GM19351 (cell line): ENCODE results near the gene CRYBB1.

Experiments
- ATAC-seq: cut with Tn5 transposase; IDR thresholded peaks from one replicate; pipeline ENCODE4 v1.9.1; 2021; ENCODE audit warnings: mild to moderate bottlenecking, moderate library complexity; ENCODE audit not compliant: unreplicated experiment

CRYBB1 gene

DNA sequence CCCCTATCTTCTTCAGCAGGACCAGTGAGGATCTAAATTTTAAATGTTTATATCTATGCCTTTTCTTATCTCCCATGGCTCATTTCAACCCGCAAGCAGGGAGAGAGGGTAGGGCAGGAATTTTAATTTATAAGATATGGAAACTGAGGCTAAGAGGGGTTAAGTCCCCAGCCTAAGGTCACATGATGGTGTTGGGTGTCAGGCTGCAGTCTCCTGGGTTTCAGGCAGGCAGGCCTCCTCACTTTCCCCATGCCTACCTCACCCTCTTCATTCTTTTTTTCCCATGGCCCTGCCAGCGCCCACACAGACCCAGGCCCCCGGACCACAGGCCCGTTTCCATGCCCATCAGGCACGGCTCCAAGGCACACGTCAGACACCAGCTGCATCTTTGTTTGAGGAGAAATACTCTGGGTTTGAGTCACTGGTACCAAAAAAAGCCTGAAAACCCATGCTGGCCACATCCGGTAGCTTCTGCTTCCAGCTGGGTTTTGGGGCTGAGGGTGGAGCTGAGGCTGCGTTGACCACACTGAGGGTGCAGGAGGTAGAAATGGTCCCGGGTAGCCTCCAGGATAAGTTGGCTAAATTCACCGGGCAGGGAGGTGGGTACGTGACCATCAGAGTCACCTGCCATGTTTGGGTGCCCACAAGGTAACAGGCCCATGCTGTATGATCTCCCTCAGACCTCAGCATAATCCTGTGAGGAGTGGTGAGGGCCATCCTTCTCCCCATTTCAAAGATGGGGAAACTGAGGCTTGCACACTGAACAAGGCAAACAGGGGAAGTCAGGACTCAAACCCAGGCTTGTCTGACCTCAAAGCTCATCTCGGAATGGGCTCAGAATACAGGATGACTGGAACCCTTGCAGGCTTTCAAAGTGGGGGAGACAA is 7.5 kb downstream of the CRYBB1 start:
- ATAC-seq, result peak; percentile 87

DNA sequence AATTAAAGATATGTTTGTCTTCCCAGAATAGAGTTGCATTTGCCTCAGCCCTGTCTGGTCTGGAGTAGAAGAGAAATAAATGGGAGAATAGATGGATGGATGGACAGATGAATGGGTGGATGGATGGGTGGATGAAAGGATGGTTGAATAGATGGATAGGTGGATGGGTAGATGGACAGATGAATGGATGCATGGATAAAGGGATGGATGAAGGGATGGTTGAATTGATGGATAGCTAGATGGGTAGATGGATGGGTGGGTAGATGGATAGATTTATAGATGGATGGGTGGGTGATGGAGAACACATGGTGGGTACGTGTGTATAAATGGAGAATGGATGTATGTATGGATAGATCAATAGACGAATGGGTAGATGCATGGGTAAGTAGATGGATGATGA is 8.5 kb downstream of the CRYBB1 start:
- ATAC-seq, result no peak

- ATAC-seq, result no peak
These were observed 9.7 kb downstream of the CRYBB1 start for GRCh38 chr22:26608129-26608528.

GRCh38 chr22:26606611-26607010 is 11.2 kb downstream of the CRYBB1 start:
- no peak for ATAC-seq

- ATAC-seq, result no peak
These were observed 13.5 kb downstream of the CRYBB1 start for GRCh38 chr22:26604368-26604767.

DNA sequence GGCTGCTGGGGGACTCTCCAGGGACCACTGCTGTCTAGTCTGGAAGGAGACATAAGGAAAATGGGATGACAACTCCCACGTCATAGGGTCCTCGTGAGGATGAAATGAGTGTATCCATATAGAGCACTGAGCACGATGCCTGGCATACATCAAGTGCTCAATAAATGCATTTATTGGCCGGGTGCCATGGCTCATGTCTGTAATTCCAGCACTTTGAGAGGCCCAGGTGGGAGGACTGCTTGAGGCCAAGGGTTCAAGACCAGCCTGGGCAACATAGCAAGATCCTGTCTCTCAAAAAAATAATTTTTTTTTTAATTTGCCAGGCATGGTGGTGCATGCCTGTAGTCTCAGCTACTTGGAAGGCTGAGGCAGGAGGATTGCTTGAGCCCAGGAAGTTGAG is 15.7 kb downstream of the CRYBB1 start:
- ATAC-seq, result no peak

DNA sequence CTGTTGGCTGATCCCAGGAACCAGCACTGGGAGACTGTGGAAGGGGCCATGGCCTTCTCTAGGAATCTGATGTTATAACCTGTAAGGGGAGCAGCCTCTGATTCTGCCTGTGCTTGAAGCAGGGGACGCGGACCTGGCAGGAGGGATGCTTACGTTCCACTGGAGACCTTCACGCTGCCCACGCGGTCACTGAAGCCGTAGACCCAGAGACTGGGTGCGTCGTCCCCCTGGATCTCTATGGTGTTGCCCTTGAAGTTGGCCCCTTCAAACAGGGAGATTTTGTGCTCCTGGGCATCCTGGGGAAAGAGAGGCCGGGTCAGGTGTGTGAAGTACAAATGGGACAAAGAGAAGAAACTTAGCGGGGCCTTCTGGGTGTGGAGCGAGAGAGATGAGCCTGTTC is 16.1 kb downstream of the CRYBB1 start:
- ATAC-seq, result no peak

GRCh38 chr22:26599505-26599904 is 18.3 kb downstream of the CRYBB1 start:
- ATAC-seq, result no peak

DNA sequence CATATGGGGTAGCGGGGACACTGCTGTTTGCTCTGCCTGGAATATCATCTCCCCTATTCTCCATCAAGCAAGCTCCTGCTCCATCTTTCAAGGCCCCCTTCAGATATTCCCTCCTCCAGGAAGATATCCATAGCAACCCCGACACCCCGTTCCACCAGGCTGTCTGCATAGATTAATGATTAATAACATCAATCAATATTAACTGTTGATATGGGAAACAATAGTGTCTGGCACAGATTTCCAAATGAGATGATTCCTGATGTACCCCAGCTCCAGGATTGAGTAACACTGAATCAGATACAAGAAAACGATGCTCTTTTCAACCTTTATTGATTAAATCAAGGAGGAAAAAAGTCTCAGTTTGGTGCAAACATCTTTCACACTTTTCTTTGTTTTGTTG is 20.3 kb downstream of the CRYBB1 start:
- ATAC-seq, result no peak

- ATAC-seq, result no peak
These were observed 20.8 kb downstream of the CRYBB1 start for GRCh38 chr22:26597026-26597425.

GRCh38 chr22:26593763-26594162 is 24.1 kb downstream of the CRYBB1 start:
- ATAC-seq, result no peak

GRCh38 chr22:26592421-26592891 is 25.4 kb downstream of the CRYBB1 start:
- peak; percentile 70 for ATAC-seq

- ATAC-seq, result peak; percentile 73
These were observed 27.7 kb downstream of the CRYBB1 start, which contains the start of gene TPST2 for GRCh38 chr22:26589845-26590736. TPST2 (minus strand) TSS chr22:26590132; CDS start chr22:26541630, 48,502 bp downstream.

DNA sequence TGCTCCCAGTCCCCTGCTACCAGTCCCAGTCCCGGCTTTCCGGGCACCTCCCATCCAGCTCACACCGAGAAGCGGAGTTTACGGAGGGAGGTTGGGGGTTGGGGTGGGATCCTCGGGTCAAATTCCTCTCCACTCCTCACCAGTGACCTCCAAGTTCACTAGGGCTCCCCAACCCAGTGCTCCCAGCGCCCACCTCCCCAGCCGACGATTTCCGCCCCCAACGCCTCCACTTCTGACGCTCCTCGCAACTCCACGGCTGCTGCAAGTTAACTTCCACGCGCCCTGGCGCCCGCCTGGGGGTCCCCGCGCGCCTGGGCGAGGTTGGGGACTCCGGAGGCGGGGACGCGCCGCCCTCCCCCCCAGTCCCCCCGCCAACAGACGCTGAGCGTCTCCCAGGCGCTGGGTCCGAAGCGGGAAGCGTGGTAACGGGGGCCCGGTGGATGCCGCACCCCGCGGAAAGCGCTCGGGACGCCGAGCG is 28.4 kb downstream of the CRYBB1 start:
- peak; percentile 13 for ATAC-seq

DNA sequence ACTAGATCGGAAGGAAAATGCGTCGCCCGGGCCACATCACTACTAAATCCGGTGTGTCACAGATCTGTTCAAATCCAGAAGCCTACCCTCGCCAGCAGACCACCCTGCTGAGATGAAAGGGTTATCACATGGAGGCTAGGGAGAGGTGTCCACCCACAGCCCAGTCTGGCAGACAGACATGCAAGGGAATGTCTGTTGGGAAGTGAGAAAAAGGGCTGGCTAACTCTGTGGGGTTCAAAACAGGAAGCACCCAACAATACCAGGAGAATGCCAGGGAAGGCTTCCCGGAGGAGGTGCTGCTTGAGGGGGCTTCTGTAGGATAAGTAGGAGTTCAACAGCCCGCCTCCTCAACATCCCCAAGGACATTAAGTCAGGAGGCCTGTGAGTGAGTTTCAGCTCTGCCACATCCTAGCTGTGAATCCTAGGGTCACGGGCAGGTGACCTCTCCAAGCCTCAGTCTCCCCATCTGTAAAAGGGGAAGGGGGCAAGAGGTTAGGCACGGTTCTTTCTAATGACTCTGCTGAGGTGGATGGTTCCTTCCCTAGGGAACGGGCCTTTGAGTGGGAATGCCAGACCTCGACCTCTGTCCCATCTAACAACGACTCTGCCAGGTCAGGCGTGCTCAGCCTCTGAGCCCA is 29.0 kb downstream of the CRYBB1 start:
- no peak for ATAC-seq

- no peak for ATAC-seq
These were observed 29.7 kb downstream of the CRYBB1 start for GRCh38 chr22:26587991-26588613.

DNA sequence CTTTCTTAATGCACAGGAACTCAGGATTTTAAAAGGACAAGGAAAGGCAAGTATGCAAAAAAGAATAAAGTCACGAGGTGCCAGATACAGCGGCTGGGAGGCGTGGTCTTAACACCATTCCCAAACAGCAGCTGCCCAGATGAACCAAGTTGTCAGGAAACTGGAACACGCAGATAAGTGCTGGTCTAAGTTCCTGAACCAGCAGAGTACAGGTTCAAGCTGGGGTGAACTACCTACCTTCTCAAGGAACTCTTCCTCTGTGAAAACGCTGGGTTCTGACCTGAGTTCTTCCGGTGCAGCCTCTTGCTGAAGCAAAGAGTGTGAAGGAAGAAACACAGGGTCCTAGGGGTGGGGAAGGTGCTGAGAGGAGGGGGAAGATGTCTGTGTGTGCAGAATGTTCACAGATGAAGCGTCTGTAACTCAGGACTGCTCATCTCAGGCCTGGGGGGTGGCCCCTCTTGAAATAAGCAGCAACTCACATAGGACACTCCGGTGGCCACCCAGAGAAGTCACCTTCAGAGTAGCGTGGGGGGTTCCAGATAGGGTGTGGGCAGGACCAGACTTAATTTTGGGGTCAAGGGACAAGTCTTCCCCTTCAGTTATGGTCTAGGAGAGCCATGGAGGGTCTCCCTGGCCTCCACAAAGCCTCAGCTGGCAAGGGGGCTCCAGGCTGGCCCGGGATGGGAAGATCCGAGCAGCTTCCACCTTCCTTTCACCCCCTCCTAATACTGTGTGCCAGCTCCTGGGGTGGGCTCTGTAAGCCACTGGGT is 31.1 kb downstream of the CRYBB1 start:
- ATAC-seq, result no peak

DNA sequence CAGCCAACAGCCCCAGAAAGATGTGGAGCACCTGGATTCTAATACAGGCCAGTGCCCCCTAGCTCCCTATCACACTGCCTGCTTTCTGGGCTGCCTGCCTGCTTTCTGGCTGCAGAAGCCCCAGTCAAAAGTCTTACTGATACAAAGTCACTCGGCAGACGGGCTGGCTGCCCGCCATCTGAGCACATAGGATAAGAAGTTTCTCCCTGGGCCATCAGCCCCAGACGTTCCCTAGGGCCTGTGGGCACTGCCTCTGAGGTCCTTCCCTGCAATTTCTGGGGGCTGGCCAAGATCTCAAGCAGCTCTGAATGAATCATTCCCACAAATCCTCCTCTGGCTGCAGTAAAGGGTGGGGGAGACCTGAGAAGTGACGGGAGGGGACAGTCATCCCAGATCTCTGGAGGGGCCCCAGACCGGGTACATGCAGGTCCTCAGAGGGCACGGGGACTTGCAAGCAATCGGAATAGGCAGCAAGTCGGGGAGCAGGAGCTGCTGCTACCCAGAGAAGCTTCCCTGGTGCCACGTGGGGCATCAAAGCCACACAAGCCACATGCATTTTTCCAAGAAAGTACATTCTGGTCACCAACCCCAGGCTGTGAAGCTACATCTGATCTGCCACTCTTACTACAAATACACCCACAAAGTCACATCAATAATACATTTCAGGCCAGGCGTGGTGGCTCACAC is 32.6 kb downstream of the CRYBB1 start:
- ATAC-seq, result no peak

DNA sequence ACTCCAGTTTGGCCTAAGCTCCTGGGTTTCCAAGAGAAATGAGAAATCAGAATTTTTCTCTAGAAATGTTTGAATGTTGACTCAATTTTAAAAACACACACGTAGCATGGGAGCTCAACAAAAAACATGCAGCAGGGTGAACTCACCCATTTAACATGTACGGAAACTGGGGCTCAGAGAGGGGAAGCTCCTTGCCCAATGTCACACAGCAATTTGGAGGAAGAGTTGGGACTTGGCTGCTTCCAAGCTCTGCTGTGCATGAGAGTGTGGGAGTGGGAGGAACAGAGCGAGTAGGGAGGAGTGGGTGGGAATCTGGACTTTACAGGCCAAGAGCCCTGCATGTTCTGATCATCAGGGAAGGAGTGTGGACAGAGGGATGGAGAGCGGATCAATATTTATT is 33.8 kb downstream of the CRYBB1 start:
- ATAC-seq, result no peak
